ENCODE data around the gene THAP12. TPM values are rescaled to one million over a fixed set of nuclear protein-coding genes. Genes with fewer than 3 reads are reported as not detected.

THAP12 gene
- total RNA-seq, 1 donor from 2014 or later: 24.1 TPM

DNA sequence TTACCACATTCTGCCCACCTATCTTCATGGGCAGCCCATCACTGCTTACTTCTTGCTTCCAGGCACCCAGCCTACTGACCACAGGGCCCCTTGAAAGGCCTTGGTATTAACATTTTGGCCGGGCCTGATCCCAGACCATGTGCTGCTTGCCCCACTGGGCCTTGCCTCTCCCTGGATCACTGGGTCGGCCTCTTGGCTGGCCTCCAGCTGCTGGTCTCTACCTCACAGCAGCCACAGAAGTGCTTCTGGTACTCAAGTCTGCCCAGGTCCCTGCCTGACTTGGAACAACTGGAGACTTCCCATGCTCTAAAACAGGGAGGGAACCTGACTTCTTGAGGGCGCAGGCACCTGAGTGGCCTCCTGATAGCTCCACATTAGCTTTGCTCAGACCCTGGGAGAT, 63.6 kb downstream of the THAP12 start:
- DNase-seq (ENCODE audit: low read depth): no peak
- TF ChIP-seq, protein P1, sequence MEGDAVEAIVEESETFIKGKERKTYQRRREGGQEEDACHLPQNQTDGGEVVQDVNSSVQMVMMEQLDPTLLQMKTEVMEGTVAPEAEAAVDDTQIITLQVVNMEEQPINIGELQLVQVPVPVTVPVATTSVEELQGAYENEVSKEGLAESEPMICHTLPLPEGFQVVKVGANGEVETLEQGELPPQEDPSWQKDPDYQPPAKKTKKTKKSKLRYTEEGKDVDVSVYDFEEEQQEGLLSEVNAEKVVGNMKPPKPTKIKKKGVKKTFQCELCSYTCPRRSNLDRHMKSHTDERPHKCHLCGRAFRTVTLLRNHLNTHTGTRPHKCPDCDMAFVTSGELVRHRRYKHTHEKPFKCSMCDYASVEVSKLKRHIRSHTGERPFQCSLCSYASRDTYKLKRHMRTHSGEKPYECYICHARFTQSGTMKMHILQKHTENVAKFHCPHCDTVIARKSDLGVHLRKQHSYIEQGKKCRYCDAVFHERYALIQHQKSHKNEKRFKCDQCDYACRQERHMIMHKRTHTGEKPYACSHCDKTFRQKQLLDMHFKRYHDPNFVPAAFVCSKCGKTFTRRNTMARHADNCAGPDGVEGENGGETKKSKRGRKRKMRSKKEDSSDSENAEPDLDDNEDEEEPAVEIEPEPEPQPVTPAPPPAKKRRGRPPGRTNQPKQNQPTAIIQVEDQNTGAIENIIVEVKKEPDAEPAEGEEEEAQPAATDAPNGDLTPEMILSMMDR (conservative IDR thresholded peaks at IDR 0.05; ENCODE audit: low read depth, low read length): no peak
- no peak overlapping the region for H3K4me3 ChIP-seq (ENCODE audit: low read depth, low read length)

DNA sequence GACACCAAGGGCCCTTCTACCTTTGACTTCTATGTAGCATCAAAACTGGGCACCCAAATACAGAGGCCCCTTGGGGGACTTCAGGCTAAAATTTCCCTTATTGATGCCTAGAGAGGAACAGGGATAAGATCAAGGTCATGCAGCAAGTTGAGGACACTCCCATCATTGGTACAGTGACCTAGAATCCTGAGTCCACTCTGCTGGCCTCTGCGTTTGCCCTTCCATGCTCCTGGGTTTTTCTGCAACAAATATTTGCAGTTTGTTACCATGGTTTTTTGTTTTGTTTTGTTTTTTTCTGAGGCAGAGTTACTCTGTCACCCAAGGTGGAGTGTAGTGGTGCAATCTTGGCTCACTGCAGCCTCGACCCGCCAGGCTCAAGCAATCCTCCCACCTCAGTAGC, 64.2 kb downstream of the THAP12 start:
- DNase-seq (ENCODE audit: low read depth): no peak
- no peak overlapping the region for H3K4me3 ChIP-seq (ENCODE audit: low read depth, low read length)
- TF ChIP-seq, protein P1 (conservative IDR thresholded peaks at IDR 0.05; ENCODE audit: low read depth, low read length): no peak

DNA sequence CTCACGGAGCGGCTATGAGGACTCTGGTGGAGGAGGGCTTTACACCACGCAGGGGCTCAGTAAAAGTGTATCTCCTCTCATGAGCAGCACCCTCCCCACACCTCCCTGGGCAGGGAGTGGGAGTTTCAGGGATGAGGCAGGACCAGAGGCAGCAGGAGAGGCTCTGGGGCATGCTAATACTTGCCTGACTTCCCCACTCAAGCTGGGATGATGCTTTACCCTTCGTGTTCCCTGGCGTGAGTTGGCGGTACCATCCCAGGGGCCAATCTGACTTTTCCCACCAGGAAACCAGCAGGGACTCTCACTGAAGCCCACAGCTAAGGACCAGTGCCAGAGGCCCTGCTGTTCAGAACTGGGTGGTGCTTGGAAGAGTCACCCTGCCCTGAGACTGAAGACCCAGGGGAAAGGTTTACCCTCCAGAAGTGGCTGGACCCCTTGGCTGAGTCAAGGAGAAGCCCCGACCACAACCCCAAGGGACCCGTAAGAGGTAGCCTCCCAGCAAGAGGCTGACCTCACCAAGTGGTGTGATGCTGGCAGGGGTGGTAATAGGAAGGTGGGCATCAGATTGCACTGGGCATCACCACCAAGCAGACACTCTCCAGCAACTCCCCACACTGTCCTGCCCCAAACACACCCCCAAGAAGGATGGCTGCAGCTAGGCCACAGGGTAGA, 65.6 kb downstream of the THAP12 start:
- DNase-seq (ENCODE audit: low read depth): no peak
- no peak overlapping the region for H3K4me3 ChIP-seq (ENCODE audit: low read depth, low read length)
- TF ChIP-seq, protein P1 (conservative IDR thresholded peaks at IDR 0.05; ENCODE audit: low read depth, low read length): no peak

DNA sequence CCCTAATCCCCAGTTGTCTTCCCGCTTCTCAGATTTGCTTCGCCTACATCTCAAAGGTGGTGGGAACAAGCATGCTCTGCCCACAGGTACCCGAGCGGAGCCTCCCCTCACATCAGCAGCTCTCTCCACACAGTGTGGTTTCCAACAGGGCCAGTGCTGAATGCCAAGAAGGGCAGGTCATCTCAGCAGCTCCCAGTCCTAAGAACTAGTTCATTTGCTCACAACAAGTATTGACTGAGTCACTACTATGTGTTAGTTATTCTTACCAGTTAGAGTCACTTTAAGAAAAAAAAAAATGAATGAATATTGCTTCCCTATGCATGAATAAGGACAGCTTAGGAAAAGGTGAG, 66.2 kb downstream of the THAP12 start:
- TF ChIP-seq, protein P1 (conservative IDR thresholded peaks at IDR 0.05; ENCODE audit: low read depth, low read length): no peak
- no peak overlapping the region for H3K4me3 ChIP-seq (ENCODE audit: low read depth, low read length)
- DNase-seq (ENCODE audit: low read depth): no peak

DNA sequence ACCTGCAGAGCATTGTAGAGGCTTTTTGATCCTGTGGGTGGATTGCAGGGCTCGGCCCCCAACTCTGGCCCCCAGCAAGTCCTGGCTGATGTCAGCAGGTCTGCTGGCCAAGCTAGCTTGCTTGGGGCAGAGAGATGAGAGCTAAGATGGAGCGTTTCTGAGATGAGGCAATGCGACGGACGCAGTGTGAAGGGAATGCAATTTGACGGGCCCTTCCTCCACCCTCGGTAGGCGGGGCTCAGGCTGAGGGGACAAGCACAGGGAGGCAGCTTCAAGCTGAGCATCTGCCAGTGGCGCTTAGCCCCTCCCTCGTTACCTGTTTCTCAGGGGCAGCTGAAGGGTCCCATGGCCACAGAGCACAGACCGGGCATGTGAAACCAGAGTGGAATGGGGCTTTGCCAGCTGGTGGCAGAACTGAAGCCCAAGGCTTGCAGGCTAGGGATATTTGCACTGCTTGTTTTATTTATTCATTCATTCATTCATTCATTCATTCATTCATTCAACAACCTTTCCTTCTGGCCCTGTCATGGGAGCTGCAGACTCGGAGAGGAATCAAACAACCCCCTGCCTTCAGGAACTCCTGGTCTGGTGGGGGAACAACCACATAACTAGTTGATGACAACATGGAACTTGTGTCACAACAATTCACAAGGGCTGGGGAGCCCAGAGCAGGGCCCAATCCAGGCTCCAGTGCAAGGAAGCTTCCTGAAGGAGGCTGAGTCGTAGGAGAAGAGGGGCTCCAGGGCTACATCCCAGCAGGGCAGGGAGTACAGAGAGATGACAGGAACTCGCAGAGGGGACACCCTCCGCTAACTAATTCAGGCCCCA, 66.8 kb downstream of the THAP12 start:
- TF ChIP-seq, protein P1 (conservative IDR thresholded peaks at IDR 0.05; ENCODE audit: low read depth, low read length): no peak
- DNase-seq (ENCODE audit: low read depth): no peak
- no peak overlapping the region for H3K4me3 ChIP-seq (ENCODE audit: low read depth, low read length)

DNA sequence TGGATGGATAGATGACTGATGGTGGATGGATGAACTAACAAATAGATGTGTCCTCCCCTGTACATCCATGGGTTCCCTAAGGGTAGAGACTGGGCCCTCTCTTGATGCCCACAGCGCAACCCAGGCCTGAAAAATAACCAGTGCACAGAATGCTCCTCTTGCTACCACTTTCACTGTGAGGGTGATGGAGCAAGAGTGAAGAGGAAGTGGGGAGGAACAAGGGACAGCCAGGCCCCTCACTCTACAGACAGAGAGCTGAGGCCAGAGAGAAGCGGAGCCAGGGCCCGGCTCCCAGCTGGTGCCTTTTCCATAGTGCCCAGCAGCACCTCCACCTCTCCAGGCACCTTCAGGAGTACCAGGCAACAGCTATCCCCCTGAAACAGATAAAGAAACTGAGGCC, 67.7 kb downstream of the THAP12 start:
- DNase-seq (ENCODE audit: low read depth): no peak
- no peak overlapping the region for H3K4me3 ChIP-seq (ENCODE audit: low read depth, low read length)
- TF ChIP-seq, protein P1 (conservative IDR thresholded peaks at IDR 0.05; ENCODE audit: low read depth, low read length): no peak

Measured in epithelial cell of proximal tubule (primary cell).